ENCODE data around the gene UTP11. TPM values are rescaled to one million over a fixed set of nuclear protein-coding genes. Genes with fewer than 3 reads are reported as not detected.

The UTP11 gene
- total RNA-seq, 2 experiments from 2014 or later: 33.0 to 34.8 TPM

DNA sequence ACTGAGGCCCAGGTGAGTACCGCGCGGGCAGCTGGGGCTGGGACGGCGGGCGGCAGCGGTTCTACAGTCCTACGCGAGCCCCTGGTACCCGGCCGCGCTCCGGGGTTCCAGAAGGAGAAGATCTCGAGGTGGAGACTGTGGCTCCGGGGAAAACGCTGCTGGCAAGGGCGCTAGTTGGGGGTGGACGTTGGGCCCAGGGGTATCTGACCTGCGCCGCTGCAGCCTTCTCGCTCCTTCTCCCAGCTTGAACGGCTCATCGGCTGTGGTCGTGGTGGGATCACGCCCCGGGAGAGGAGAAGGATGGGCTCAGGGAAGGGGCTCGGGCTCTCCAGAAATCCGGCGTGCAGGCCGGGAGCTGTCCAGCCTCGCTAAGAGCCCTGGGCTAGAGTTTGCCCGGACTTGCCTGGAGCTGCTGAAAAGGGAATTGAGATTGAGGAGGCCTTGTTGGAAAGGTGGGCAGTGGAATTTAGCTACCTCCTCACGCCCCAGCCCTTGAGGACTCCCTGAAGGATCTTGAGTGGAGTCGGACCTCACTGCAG lies 35.1 kb downstream of the UTP11 start:
- peak overlapping the region; percentile 70 for H3K4me3 Mint-ChIP-seq
- H3K27ac Mint-ChIP-seq: peak overlapping the region; percentile 46
- peaks cover 10% of the 10 kb centered on the region for H3K4me1 Mint-ChIP-seq
- H3K27me3 Mint-ChIP-seq: peaks cover 40% of the 10 kb centered on the region
- ChIA-PET CTCF (interaction anchor here (0.5 to 1.3 kb wide), 3 partner anchors 13 to 634 kb away, joined by 3 to 4 read pairs (median 3); no protein-coding TSS in a partner anchor), POLR2A (no interaction called here)
- no peaks in the 10 kb centered on the region for H3K9me3 Mint-ChIP-seq
- DNase-seq: no peak
- H3K36me3 Mint-ChIP-seq (ENCODE audit: low read depth): no peaks in the 10 kb centered on the region

DNA sequence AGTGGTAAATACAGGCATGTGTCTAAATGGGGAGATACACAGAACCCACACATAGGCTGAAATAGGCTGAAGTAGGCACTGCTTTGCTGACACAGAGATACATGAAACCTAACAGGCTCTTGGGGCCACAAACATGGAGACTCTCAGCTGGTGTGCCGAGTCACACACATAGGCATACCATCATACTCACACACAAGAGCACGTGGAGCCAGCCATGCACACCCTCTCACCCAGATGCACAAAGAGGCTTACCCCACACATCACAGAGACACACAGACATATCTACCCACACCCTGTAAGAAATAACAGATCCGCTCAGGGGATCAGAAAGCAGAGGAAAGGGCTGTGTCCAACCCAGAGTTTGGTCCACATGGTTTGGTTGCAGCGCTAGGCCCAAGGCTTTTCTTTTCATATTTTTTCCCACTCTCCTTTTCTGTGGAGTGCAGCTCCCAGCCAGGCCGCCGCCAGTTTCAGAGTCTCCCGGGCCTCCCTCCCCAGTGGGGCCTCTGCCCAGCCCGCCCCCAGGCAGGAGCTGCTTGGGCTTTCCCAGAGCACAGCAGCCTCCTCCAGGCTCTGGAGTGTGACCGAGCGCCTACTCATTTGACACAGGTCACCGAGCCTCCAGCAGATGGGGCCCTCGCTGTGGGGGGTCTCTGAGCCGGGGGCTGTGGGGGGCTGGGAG lies 38.0 kb downstream of the UTP11 start:
- DNase-seq: no peak
- Mint-ChIP-seq H3K27ac (no peak overlapping the region), H3K4me3 (no peak overlapping the region), H3K4me1 (peaks cover 5% of the 10 kb centered on the region), H3K36me3 (ENCODE audit: low read depth) (no peaks in the 10 kb centered on the region), H3K27me3 (peaks cover 22% of the 10 kb centered on the region), H3K9me3 (no peaks in the 10 kb centered on the region)
- CTCF ChIA-PET: no interaction called here
- POLR2A ChIA-PET: no interaction called here

DNA sequence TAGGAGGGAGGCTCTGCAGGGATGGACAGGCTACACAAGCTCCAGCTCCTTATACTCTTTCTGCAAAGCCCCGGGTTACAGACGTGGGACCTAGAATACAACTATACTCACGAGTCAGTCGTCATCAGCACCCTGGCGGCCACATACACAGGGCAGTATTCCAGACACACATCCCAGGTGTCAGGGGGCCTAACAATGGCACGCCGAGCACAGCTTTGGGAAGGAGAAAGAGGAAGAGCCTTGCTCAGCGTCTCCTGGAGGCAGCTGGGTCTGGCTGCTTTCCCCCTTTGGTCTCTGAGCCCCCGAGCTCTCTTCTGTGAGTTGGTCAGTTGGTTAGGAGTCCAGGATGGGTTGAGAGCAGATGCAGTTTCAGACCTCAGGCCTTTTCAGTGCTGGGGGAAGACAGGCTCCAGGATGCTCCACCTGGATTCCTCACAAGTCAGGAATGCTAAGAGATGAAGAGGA lies 38.6 kb downstream of the UTP11 start:
- Mint-ChIP-seq H3K36me3 (ENCODE audit: low read depth) (no peaks in the 10 kb centered on the region), H3K4me3 (no peak overlapping the region), H3K27ac (no peak overlapping the region), H3K9me3 (no peaks in the 10 kb centered on the region), H3K27me3 (peaks cover 20% of the 10 kb centered on the region), H3K4me1 (peaks cover 5% of the 10 kb centered on the region)
- ChIA-PET POLR2A (no interaction called here), CTCF (no interaction called here)
- no peak for DNase-seq

DNA sequence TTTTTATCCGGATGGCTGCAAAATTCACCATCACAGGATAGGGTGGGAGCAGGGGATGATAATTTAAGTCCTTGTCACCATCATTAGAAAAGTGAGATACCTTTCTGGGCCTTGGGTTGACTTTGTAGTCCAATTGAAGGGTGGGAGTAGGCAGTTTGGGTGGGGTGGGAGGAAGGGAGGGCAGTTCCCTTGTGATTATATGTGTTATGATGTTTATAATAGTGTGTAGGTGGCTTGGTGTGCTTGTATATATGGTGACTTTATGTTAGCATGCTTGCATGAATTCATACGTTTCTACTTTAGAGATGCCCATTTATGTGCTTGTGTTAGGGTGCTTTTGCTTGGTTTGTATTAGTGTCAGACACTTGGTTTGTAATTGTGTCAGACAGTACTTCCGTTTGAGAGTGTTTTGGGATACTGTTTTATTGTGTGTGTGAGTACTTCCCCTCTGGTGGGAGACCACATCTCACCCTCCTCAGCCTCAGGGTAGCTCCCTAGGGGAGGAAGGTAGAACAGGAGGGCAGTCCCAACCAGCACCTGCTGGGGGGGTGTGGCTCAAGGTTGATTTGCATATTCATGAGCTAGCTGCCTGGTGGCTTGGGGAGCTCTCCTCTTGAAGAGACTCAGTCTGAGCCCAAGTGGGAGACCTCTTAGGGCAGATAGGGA lies 40.3 kb downstream of the UTP11 start:
- Mint-ChIP-seq H3K27me3 (peaks cover 14% of the 10 kb centered on the region), H3K9me3 (no peaks in the 10 kb centered on the region), H3K27ac (no peak overlapping the region), H3K4me3 (no peak overlapping the region), H3K4me1 (peaks cover 3% of the 10 kb centered on the region), H3K36me3 (ENCODE audit: low read depth) (no peaks in the 10 kb centered on the region)
- ChIA-PET CTCF (no interaction called here), POLR2A (no interaction called here)
- DNase-seq: no peak

DNA sequence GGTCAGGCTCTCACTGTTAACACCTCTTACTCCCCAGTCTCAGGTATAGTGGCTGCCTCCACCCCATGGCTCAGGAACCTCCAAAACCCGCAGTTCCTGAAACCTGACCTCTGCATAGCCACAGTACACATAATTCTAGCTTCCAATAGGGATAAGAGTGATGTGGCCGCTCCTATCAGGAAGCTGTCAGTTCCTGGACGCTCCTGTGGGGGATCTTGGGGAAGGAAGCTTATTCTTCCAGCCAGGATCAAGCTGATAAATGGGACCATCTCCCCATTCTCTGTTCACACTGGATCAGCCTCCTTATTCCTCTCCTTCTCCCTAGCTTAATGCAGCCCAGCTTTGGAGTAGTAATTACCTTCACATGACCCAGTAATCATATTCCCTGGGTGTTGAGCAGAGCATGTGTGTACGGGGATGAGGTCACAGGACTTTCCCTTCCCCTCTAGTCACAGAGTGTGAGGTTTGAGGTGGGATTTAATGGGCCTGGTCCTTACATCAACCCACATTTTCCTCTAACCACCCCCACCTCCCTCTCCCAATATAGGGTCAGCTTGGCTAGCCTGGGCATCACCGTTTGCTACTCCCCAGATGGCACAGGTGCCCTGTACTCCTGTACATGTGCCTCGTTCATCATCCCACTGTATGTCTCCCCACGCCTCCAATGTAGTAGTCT lies 41.0 kb downstream of the UTP11 start:
- Mint-ChIP-seq H3K27ac (no peak overlapping the region), H3K36me3 (ENCODE audit: low read depth) (no peaks in the 10 kb centered on the region), H3K27me3 (peaks cover 8% of the 10 kb centered on the region), H3K4me3 (no peak overlapping the region), H3K9me3 (no peaks in the 10 kb centered on the region), H3K4me1 (peaks cover 3% of the 10 kb centered on the region)
- ChIA-PET POLR2A (no interaction called here), CTCF (no interaction called here)
- DNase-seq: no peak

DNA sequence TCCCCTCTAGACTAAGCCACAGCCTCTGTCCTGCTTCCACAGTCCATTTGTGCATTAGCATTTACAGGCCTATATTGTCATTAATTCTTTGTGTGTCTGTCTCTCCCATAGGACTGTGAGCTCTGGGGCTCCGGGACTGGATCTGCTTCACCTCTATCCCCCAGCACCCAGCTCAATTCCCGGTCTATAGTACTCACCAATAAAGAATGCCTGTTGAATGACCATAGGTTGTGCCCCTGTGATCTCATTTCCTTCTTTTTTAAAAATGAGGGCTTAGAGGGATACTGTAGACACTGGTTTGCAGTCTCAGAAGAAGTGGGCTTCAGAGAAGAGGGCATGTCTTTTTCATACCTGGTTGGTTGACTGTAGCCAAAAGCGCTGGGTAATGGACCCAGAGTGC lies 42.9 kb downstream of the UTP11 start:
- ChIA-PET POLR2A (no interaction called here), CTCF (no interaction called here)

DNA sequence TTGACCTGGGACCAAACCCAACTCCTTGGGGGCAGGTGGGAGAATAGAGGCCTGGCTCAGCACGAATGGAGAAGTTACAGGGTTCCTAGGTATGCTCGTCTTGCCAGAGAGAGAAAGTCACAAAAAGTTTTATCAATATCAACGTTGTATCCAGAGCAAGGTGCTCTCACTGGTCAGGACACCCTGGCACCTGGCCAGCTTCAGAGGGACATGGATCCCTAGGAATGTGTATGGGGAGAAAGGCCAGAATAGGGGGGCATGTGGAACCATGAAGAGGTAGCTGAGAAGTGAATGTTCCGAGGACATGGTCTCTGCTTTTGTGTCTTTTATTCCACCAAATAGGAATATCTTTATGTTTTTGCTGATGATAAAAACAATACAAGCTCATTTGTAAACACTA lies 43.4 kb downstream of the UTP11 start:
- no peak for DNase-seq
- ChIA-PET POLR2A (interaction anchor here (0.7 kb wide), 1 partner anchor 26 kb away, joined by 5 read pairs; no protein-coding TSS in a partner anchor), CTCF (no interaction called here)
- Mint-ChIP-seq H3K36me3 (ENCODE audit: low read depth) (no peaks in the 10 kb centered on the region), H3K4me1 (peaks cover 3% of the 10 kb centered on the region), H3K27ac (no peak overlapping the region), H3K27me3 (peaks cover 7% of the 10 kb centered on the region), H3K9me3 (no peaks in the 10 kb centered on the region), H3K4me3 (no peak overlapping the region)

More for the DNA sequence above, 42.9 kb downstream of the UTP11 start:
- H3K4me3 Mint-ChIP-seq: no peak overlapping the region
- H3K27ac Mint-ChIP-seq: no peak overlapping the region
- DNase-seq: no peak
- no peaks in the 10 kb centered on the region for H3K9me3 Mint-ChIP-seq
- no peaks in the 10 kb centered on the region for H3K36me3 Mint-ChIP-seq (ENCODE audit: low read depth)
- peaks cover 3% of the 10 kb centered on the region for H3K27me3 Mint-ChIP-seq
- H3K4me1 Mint-ChIP-seq: peaks cover 3% of the 10 kb centered on the region

DNA sequence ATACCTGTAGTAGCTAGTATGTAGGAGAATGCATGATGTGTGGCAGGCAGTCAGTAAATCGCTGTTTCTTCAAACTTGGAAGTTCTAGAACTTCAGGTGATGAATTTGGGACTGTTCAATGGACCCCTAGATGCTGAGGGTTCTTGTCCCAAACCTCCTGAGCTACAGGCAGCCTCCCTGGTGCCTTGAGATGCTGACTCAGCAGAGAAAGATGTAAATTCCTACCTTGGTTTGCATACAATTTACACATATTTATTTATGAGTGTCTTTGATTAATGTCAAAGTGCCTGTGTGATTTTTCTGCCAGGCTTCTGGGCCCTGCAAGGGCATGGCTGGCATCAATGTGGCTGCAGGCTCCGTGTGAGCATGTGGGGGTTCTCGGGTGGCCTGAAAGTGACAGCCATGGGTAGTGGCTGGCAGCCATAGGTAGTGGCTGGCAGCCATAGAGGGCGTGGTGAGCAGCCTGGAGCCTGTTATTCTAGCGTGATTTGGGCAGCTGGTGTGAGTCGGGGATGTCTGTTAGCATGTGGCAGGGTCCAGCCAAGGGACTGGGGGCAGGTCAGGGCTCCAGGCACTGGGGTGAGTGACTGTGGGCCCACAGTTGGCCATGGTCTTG lies 47.2 kb downstream of the UTP11 start:
- H3K27ac Mint-ChIP-seq: no peak overlapping the region
- CTCF ChIA-PET: interaction anchor here (1.5 kb wide), 1 partner anchor 33 kb away, joined by 3 read pairs; no protein-coding TSS in a partner anchor
- no peaks in the 10 kb centered on the region for H3K9me3 Mint-ChIP-seq

DNA sequence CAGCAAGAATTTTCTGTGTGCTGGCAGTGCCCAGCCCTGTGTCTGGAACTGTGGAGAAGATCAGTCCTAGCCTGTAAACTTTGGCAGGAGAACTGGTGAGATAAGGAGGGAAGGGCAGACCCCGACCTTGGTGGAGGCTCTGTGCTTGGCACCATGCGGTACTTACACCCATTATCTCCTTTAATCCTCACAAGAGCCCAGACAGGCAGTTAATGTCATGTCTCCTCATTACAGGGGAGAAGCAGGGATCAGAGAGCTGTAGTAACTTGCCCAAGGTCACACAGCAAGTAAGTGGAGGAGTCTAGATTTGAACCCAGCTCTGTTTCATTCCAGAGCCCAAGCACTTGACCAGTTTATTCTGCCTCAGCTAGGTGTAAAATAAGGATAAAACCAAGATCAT lies 48.0 kb downstream of the UTP11 start:
- CTCF ChIA-PET: interaction anchor here (2.0 kb wide), 1 partner anchor 12 kb away, joined by 4 read pairs; no protein-coding TSS in a partner anchor
- no peaks in the 10 kb centered on the region for H3K4me1 Mint-ChIP-seq
- no peaks in the 10 kb centered on the region for H3K36me3 Mint-ChIP-seq (ENCODE audit: low read depth)
- H3K4me3 Mint-ChIP-seq: no peak overlapping the region
- DNase-seq: no peak
- H3K27ac Mint-ChIP-seq: no peak overlapping the region
- H3K27me3 Mint-ChIP-seq: peaks cover 5% of the 10 kb centered on the region
- POLR2A ChIA-PET: no interaction called here
- no peaks in the 10 kb centered on the region for H3K9me3 Mint-ChIP-seq

More for the DNA sequence above, 47.2 kb downstream of the UTP11 start:
- Mint-ChIP-seq H3K36me3 (ENCODE audit: low read depth) (no peaks in the 10 kb centered on the region), H3K27me3 (peaks cover 5% of the 10 kb centered on the region), H3K4me1 (no peaks in the 10 kb centered on the region), H3K4me3 (no peak overlapping the region)
- POLR2A ChIA-PET: no interaction called here
- no peak for DNase-seq

DNA sequence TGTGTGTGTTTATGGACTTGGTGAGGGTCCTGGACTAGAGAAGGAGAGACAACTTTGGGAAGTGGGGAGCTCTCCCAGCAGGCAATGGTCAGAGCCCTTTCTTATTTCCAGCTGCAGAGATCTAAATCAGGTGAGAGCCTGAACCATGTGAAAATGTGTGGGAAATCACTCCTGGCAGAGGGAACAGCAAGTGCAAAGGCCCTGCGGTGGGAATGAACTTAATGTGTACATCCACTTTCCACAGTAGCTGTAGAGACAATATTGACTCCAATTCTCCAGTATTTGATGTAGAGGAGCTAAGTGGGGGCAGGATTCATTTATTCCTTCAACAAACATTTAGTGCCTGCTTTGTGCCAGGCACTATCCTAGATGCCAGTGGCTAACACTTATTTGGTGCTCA lies 48.8 kb downstream of the UTP11 start:
- no peak overlapping the region for H3K27ac Mint-ChIP-seq
- H3K9me3 Mint-ChIP-seq: no peaks in the 10 kb centered on the region
- H3K36me3 Mint-ChIP-seq (ENCODE audit: low read depth): no peaks in the 10 kb centered on the region
- H3K4me3 Mint-ChIP-seq: no peak overlapping the region
- DNase-seq: no peak
- H3K27me3 Mint-ChIP-seq: peaks cover 5% of the 10 kb centered on the region
- CTCF ChIA-PET: interaction anchor here (2.0 kb wide), 1 partner anchor 13 kb away, joined by 4 read pairs; no protein-coding TSS in a partner anchor
- POLR2A ChIA-PET: no interaction called here
- H3K4me1 Mint-ChIP-seq: no peaks in the 10 kb centered on the region

DNA sequence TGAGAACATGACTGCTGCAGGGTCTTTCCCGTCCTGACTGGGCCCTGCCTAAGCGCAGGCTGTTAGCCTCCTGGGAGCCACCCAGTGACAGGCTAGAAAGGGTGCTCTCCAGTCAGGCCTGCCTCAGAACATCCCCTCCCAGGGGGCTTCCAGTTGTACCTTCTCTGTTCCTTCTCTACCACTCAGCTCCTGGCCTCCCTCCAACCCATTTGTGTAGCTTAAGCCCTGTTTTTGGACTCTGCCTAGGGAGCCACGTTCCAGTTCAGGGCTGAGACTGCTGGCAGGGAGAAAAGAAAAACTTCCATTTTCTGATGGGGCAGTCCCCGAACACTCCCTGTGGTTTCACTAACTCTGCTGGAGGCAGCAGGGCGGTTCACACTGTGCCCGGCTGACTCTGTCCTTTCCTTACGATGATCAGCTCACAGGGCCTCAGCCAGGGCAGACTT lies 49.4 kb downstream of the UTP11 start:
- no peak overlapping the region for H3K27ac Mint-ChIP-seq
- no peaks in the 10 kb centered on the region for H3K36me3 Mint-ChIP-seq (ENCODE audit: low read depth)
- H3K9me3 Mint-ChIP-seq: no peaks in the 10 kb centered on the region
- H3K4me3 Mint-ChIP-seq: no peak overlapping the region
- DNase-seq: no peak
- POLR2A ChIA-PET: no interaction called here
- no peaks in the 10 kb centered on the region for H3K4me1 Mint-ChIP-seq
- peaks cover 5% of the 10 kb centered on the region for H3K27me3 Mint-ChIP-seq
- CTCF ChIA-PET: interaction anchor here (0.6 to 2.0 kb wide), 3 partner anchors 14 to 1303 kb away, joined by 3 to 4 read pairs (median 4); no protein-coding TSS in a partner anchor

DNA sequence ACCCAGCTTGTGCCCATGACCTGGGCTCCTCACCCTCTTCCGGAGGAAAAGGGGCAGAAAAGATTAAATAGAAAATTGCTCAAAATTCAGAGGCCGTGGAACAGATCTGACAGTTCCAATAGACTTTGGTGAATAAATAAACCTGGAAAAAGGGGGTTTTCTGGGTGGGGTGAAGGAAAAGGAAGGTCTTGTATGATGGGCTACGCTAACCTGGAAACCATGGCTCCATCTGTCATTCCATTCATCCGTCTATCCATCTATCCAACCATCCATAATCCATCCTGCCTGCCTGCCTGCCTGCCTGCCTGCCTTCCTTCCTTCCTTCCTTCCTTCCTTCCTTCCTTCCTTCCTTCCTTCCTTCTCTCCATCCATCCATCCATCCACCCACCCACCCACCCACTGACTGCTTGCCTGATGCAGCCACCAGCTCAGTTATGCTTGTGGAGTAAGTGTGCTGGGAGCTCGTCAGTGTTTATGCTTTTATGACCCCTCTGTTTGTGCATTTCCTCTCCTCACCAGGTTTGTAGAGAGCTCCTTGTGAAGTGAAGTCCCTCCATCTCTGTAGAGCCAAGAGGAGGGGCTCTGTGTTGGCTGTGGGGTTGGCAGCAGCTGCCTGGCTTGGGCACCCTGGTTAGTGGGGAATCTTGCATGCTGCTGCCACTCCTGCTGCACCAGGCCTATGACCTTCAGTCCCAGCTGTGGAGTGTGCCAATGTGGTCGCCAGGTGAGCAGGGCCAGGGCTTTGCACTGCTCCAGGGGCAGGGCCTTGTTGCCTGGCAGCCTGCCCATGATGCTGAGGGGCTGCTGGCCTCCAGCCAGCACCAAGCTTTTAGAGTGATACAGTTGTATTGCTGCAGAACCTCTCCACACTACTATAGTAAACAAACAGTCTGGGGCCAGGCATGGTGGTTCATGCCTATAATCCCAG lies 50.1 kb downstream of the UTP11 start:
- Mint-ChIP-seq H3K27ac (no peak overlapping the region), H3K36me3 (ENCODE audit: low read depth) (no peaks in the 10 kb centered on the region), H3K4me3 (no peak overlapping the region), H3K9me3 (no peaks in the 10 kb centered on the region), H3K27me3 (peaks cover 11% of the 10 kb centered on the region), H3K4me1 (no peaks in the 10 kb centered on the region)
- CTCF ChIA-PET: interaction anchor here (0.6 kb wide), 2 partner anchors 794 to 1303 kb away, joined by 3 to 4 read pairs; no protein-coding TSS in a partner anchor
- POLR2A ChIA-PET: no interaction called here
- DNase-seq: no peak
